Measurements from ENCODE around the gene ZMIZ1.

The ZMIZ1 gene

DNA sequence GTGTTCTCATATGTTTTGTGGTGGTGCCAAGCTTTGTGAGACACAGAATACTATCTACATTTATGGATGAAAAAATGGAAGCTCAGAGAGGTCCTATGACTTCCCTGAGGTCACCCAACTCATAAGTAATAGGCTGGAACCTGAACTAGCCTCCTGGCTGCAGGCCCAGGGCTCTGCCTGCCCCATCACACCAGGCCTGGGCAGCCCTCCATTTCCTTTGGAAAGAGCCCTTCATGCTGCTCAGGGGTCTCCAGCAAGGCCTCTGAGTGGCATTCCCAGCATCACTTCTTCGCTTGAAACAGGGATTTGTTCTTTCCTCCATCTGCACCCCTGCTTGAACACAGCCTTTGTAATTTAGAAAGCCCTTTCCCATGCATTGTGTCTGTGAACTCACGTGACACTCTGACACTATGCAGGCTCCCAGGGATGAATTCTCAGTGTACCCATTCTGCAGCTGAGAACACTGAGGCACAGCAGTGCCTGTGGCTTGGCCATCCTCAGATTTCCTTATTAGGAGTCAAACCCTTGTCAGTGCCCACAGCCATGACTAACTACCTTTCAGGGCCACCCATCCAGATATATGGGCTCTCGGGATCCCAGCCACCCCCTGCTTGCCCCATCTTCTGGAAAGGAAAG lies 150.7 kb downstream of the ZMIZ1 start:
- no peak for DNase-seq

DNA sequence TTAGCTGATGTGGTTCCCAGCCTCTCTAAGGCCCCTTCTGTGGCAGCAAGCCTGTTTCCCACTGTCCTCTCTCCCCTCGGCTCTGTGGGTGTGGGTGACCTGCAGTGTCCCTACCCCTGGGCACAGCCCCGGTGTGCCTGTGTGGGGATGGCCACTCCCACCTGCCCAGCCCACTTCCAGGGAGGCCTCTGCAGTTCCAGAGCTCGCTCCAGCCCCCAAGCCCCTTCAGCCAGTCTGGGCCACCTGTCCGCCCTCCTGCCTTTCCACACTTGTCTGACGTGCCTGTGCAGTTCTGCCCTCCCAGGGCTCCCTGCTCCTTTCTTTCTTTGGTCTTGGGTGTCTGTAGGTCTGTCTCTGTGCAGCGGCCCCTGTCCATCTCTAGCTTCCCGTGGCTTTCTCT lies 151.5 kb downstream of the ZMIZ1 start:
- no peak for DNase-seq

DNA sequence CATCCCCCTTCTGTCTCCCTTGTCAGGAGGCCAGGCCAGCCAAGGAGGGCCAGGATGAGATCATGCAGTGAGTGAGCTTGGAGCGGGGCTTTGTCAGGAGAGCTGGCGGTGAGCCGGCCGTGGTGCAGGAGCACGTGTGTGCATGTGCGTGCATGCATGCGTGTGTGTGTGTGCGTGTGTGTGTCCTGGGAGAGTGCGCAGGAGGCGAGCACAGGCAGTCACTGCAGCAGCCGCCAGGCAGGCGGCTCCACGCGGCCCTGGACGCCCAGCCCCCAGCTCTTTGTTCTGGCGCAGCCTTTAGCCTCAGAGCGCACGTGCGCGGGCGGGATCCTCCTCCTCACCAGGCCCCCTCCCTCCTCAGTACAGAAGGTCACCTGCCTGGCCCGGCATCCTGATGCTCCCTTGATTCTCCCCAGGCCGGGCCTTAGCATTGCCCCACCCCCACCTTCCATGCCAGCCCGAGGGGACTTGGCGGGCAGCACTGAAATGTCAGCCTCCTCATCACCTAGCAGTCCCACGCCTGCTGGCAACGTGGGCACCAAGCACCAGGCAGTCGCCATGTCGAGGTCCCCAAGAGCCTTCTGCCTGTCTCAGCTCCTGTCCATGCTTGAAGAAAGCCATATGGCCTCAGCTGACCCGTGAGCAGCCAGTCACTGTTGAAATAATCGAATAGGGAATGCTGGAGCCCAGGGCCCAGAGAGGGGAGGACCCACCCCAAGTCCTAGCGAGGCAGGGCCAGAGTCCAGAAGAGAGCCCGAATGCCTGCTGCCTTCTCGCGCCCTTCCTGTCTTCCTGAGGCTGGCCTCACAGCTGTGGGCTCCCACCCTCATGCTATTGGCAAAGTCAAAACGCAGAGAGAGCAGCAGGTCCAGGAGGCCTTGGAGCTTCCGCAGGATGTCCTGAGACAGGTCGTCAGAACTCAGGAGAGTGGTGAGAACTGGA lies 152.6 kb downstream of the ZMIZ1 start:
- no peak for DNase-seq

DNA sequence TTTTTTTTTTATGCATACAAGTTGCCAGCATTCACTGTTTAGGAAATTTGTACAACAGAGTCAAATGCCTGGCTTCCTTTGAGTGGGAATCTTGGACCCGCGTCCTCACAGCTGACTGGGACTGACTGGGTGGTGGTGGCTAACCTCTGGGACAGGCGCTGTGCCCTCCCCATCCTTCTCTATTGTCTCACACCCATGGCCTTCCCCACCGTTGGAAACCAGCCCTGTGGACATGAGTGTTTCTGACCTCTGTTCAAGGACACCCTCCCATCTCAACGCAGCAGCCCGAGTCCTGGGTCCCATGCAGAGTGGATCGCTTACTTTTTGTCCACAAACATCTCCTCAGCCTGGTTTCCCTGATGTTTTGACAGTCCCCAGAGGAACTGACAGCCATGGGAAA lies 153.4 kb downstream of the ZMIZ1 start:
- no peak for DNase-seq

DNA sequence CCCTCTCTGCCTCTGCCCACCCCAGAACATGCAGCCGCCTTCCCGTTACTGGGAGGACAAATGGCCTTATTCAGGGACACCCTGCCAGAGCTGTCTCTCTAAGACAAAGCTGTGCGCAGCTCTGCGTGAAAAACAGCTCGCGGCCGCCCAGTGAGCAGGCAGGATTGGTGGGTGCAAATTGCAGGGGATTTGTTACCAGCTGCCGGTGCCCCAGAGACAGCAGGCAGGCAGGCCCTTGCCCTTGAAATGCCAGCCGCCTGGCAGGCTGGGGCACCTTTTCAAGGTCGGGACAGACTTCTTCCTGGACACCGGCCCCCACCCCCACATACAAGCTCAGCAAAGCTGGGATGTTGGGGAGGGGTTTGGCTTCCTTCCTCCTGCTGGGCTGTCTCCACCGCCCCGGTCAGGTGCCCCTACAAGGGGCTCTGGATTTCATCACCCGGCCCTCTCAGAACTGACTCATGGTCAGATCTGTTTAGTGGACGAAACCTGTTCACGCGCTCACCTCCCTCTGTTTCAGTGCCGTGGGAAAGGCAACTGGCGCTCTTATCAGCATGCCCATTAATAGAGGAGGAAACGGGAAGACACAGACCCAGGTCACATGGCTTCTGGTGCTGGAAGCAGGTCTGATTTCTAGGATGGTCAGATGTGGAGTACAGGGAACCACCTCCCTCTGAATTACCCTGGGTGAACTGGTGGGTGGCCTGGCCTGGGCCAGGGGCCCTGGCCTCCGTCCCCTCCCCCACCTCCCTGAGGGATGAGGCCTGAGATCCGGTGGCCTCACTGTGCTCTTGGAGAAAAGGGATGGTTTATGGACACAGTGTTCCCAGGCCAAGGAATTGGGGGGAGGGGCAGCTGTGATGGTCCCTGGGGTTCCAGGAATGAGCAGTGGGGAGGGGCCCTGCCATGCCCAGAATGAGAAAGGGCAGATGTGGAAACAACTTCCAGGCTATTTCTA lies 154.6 kb downstream of the ZMIZ1 start:
- DNase-seq = no peak

DNA sequence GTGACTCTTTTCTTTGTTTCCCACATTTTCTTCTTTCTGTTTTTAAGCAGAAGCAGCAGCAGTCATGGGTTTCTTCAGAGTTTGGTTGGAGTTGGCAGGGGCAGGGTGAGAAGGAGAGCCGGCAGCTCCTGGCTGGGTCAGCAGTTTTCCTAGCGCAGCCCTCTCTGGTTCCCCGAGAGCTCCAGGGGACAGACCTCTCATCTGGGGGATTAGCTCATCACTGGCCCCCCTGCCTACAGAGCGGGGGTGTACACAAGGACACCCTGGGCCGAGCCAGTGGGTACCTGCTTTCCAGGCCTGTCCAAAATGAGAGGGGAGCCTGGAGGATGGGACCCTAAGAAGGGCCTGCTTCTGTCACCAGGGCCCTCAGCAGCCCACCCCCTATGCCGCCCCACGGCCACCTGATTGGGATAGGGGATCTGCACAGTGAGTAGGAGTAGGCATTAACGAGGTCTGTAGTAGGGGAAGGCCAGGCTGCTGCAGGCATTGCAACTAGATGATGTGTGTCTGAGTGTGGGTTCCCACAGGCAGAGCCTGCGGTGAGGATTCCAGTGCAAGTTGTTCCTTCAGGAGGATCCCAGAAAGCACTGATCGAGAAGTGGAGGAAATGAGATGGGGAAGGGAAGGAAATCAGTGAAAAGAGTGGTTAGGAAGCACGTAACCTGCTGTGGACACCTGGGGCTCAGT lies 155.6 kb downstream of the ZMIZ1 start:
- no peak for DNase-seq

DNA sequence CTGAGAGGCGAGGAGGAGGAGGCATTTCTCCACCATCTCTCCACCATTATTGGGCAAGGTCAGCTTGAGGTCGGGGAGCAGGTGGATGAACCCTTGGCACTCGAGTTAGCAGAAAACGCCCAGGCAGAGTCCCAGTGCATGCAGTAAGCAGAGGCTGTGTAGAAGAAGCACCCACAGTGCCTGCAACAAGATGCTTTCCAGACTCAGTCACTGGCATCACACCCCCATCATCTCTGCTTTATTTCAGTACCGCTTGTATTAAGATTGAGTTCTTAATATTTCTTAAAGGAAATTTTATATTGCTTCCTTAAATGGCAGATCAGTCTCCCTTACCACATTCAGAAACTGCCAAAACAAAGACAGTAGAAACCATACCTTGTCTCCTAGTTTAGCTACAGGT lies 156.2 kb downstream of the ZMIZ1 start:
- no peak for DNase-seq

DNA sequence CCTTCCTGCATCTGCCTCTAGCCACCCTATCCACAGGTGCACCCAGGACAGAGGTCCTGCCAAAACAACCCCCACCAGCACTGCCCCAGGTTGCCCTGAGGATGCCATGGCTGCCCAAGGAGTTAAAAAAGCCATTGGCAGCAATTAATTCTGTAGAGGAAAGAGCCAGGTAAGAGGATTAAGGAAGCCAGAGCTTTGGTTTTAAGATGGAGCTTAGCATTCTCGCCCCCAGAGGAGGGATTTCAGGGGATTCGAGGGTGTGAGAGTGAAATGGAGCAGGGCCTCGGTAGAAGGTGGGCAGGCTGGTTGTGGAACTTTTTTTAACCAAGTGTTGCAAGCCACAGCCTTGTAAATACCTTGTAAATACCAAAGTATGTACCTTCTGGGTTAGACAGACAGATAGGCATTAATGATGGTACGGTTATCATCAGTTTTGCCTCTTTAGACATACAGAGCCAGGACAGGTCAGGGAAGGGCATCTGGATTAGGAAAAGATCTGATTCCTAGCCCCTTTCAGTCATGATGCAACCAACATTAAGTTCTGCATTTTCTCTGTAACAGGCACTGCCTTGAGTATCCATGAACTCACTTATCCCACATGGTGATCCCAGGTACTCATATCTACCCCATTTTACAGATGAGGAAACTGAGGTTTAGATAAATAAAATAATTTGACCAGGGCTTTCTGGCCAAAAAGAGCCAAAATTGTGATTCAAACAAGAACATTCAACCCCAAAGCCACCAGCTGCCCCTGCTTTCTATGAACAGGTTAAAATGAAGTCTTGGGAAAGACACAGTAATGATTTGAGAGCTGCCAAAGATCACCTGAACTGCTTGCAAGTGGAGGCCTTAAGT lies 157.9 kb downstream of the ZMIZ1 start:
- no peak for DNase-seq

DNA sequence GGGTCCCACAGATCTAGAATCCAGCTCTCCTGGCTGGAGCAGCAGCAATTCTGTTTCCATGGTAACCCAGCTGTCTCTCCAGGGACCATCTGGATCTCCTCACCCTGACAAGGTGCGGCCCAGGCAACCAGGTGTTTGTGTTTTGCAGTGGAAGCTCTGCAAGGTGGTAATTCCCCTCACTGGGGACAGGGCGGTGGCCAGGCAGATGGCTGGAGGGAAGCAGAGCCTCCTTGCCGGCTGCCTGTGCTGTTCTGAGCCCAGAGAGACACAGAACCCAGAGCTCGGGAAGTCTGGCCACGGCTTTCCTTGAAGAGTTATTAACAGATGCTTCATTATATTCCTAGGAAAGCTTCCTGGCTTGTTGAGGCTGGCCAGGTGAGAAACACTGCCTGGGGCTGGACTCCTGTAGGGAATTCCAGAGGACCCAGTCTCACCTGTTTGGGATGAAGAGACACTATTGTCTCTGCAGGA lies 160.3 kb downstream of the ZMIZ1 start:
- no peak for DNase-seq

DNA sequence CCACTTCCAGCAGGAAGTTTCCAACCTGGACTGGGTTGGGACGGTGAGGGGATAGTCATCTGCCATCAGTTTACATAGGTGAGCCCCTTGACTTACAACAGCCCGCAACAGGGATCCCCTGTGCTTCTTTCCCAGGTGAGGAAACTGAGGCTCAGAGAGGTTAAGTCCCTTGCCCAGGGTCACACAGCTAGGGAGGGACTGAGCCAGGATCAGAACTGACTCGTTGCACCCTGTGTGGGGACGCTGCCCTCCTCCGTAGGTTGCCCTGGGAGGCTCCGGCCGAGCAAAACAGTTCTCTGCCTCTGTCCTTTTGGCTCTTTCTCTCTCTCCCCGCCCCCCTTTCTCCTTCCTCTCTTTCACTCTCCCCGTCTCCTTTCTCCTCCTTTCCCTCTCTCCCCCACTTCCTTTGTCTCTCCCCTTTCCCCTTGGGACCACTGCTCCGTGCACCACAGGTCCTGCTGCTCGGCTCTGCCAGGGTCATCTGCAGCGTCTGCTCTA lies 161.1 kb downstream of the ZMIZ1 start:
- no peak for DNase-seq

DNA sequence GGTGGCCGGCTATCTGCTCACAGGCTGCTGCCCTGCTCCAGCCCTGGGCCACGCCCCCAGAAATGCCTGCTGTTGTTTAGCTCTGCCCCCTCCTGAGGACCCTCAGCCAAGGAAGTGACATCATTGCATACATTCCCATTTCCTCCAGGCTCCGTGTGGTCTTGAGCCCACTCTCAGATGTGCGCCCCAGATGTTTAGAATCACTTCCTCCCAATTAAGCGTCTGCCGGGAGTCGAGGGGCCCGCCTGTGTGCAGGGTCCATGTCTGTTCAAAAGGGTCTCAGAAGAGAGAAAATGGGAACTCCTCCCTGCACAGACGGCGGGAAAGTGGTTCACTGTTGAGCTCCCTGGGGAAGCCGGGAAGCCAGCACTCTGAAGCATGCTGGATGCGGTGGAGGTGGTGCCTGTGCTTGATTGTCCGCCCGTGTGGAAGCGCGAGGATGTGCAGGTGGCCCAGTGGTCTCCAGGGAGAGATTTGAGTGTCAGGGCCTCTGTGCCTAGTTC lies 161.6 kb downstream of the ZMIZ1 start:
- no peak for DNase-seq

DNA sequence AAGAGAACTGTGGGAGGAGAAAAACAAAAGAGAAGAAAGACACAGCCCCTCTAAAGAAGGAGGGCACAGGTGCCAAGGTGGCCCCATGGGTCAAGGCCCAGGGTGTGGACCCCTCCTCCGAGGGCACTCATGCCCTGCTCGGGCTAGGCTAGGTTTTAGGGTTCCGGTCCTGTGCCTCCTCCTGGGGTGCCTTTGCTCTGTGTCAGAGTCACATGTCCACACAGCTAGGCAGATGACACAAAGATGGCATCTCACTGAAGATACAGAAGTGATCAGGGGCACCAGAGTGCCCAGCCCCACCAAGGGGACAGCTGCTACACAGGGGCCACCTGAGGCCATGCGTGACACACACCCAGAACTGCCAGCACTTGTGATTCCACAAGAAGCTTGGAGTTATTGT lies 162.1 kb downstream of the ZMIZ1 start:
- no peak for DNase-seq

DNA sequence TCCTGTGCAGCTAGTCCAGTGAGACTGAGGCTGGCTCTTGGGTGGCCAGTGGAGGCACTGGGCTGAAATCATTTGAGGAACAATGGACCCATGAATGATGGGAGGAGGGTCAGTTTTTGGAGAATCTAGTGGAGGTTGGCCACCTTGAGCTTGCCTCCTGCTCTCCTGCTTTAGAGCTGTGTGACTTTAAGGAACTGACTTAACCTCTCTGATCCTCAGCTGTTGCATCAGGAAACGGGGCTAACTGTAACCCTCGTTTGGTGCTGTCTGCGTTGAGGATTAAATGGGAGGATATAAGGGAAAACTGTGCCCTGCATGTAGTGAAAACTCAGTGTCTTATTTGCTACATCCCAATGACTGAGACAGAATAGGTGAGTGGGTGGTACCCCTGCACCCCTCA lies 163.1 kb downstream of the ZMIZ1 start:
- no peak for DNase-seq

DNA sequence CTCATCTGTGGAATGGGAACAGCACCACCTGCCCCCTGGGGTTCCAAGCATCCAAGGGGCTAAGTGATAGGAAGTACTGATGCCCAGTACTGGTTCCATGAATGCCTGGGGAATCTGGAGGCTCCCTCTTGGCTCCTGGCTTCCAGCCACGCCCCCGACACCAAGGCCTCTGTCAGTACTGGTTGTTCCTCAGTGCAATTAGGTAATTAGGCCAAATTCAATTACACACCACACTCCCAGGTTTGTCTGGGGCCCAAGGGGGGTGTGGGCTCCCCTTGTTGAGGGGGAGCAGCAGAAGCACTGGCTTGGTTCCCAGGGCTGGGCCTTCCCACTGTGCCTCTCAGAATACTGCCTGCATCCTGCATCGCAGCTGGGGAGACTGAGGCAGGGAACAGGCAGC lies 164.1 kb downstream of the ZMIZ1 start:
- DNase-seq = no peak

DNA sequence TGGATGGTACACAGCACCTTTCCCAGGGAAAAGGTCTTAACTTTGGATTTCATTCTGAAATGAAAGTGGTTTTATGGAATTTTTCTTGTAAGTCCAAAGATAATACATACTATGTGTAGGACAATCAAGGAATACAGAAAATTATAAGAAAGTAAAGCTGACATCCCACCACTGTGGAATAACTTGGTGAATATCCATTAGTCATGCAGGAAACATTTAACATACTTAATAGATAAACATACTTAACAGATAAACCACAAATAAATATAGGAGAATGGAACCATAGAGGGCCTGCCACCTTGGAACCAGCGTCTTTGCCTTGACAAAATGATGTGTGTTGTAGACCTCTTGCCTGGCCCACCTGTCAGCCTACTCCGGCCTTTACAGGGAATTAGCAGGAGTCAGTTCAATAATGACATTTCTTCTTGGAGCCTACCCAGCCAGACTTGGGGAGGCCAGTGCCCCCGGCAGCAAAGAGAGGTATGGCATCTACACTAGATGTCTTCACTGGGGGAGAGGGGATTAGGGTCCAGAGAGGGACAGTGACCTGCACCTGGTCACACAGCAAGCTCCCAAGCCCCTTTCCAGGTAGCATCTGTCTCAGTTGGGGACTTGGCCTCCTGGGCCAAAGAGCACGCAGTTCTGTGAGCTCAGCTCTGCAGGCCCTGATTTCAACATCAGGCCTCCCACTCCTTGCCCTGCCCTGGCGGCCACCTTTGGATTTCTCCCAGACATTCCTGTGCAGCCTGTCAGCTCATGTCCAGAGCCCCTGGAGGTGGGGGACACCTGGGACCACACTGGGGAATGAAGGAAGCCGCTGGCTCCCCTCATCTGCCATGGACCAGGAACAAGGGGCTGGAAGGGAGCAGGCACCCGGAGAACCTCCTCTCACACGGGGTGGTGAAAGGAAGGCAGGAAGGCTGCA lies 165.9 kb downstream of the ZMIZ1 start:
- no peak for DNase-seq

DNA sequence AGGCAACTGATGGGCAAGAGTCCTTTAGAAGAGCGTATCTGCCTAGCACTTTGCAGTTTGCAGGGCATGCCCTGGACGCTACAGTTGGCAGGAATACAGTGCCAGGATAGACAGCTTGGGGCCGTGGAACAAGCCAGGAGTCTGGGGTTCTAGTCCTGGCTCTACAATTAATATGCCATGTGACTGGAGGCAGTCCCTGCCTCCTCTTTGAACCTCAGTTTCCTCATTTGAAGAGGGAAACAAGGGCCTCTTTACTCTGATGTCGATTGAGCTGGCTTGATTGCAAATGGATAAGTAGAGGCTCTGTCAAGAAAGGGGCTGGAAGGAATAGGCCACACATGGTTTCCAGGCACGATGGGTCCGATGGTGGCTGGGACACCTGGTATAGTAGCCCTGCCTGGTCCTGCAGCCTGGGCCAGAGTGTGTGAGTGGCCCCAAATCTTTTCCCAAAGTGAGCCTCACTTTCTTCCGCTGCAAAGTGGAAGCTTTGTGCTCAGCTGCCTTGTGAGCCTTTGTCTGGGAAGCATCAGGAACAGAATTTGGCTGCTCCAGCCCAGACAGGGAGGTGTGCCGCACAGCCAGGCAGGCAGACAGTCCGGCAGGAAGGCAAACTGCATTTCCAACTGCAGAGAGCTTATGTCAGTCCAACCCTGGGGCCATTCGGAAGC lies 167.1 kb downstream of the ZMIZ1 start:
- DNase-seq = no peak

DNA sequence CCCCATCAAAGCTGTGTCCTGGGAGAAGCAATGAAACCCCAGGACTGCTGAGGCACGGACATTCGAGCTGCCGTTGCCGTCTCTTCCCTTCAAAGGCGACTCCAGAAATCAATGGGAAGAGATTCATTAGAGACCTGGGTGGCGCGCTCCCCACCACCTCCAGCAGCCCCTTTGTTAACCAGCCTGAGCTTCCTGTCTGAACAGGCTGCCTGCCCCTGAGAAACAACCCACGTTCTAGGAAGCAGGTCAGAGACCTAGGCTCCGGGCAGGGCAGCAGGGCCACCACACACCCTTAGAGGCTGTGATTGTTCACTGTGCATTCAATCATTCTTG lies 167.6 kb downstream of the ZMIZ1 start:
- DNase-seq = no peak

DNA sequence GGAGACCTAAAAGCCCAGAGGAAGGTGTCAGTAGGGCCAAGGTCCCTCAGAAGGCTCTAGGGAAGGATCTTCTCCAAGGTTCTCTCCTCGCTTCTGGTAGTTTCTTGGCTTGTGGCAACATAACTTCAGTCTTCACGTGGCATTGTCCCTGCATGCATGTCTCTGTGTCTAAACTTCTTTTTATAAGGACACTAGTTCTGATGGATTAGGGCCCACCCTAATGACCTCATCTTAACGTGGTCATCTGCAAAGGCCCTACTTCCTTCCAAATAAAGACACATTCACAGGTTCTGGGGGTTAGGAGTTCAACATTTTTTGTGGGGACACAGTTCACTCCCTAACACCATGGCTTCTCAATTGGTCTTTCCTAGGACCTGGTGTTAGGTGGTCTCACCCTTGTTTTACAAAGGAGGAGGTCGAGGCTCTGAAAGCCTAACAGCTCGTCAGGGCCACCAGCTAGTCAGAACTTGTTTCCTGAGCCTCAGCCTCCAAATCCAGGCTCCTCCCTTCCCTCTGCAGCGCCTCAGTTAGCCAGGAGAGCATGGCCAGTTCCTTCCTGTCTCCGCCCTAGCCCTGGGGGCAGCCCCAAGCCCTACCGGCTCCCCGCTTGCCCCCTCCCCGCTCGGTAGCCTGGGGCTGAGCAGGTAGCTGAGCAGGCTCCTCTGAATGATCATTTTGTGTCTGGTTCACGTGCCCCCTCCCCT lies 168.8 kb downstream of the ZMIZ1 start:
- peak; percentile 49 for DNase-seq

DNA sequence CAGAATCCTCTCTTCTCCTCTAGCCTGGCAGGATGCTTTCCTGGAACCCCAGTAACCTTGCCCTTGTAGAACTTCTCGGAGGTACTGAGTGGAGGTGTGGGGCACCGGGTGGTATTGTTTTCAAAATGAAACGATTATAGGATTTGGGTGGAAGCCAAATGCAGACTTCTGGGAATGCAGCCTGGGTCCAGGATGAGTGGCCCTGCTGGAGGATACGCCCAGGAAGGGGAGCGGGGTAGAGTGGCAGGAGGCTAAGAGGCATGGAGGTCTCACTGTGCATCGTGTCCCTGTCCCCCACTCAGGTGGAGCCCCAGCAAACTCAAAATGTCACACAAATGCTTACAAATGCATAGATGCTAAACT lies 169.4 kb downstream of the ZMIZ1 start:
- no peak for DNase-seq

All from inflammatory macrophage treated with lipopolysaccharide for 4 hours (primary cell).